Transverse colon (tissue), 4 donors: ENCODE measurements around the gene SHISA7. TPM values are rescaled to one million over a fixed set of nuclear protein-coding genes. Genes with fewer than 3 reads are reported as not detected.

ENCODE experiments used
- DNase-seq: peaks from one replicate; pipeline ENCODE4 v3.0.0-alpha.2; 2019
- H3K27ac ChIP-seq, 4 donors: fragments of 200-600 bp; sonication (generic); 2 replicates each; pipeline ENCODE4 v1.5.1; 2016 to 2018; ENCODE audit warnings: inconsistent platforms in 4 of 4
- H3K27me3 ChIP-seq: fragments of 200-600 bp; sonication (generic); 2 replicates; pipeline ENCODE4 v1.5.1; 2017; ENCODE audit warnings: inconsistent platforms
- H3K36me3 ChIP-seq, 4 donors: fragments of 200-600 bp; sonication (generic); 2 replicates each; pipeline ENCODE4 v1.5.1; 2017 to 2019; ENCODE audit warnings: inconsistent platforms in 4 of 4
- H3K4me1 ChIP-seq, 4 donors: fragments of 200-600 bp; sonication (generic); 2 replicates each; pipeline ENCODE4 v1.5.1; 2017 to 2020; ENCODE audit warnings: inconsistent platforms in 4 of 4
- H3K4me3 ChIP-seq, 4 donors: fragments of 200-600 bp; sonication (generic); 1 replicate in 1 of 4; 2 replicates in 3 of 4; pipeline versions ENCODE4 v1.5.1 to v1.6.1; 2017 to 2019; ENCODE audit warnings: inconsistent platforms in 4 of 4
- H3K9me3 ChIP-seq, 2 donors: fragments of 200-600 bp; sonication (generic); 2 replicates each; pipeline ENCODE4 v1.5.1; 2017 to 2019; ENCODE audit warnings: inconsistent platforms in 2 of 2
- CTCF ChIP-seq, 5 experiments: fragments of 200-600 bp in 3 of 5; fragments of 450-650 bp in 2 of 5; sonication (generic) in 3 of 5; IDR thresholded peaks; 1 replicate in 2 of 5; 2 replicates in 3 of 5; pipeline ENCODE4 v1.5.1; 2016 to 2017; ENCODE audit warnings: antibody characterized with exemption in 5 of 5, inconsistent platforms in 3 of 5, mild to moderate bottlenecking in 2 of 5, moderate library complexity in 1 of 5
- EP300 ChIP-seq: sonication (generic); formaldehyde crosslinking; IDR thresholded peaks from one replicate; pipeline ENCODE4 v1.6.1; 2017; ENCODE audit warnings: antibody characterized with exemption, low read depth
- POLR2A ChIP-seq: fragments of 450-650 bp; IDR thresholded peaks from one replicate; pipeline ENCODE4 v1.6.1; 2016; ENCODE audit warnings: antibody characterized with exemption, mild to moderate bottlenecking, moderate library complexity
- POLR2AphosphoS5 ChIP-seq, 3 donors: sonication (generic); formaldehyde crosslinking; IDR thresholded peaks; one replicate each; pipeline ENCODE4 v1.6.1; 2016; ENCODE audit warnings: antibody characterized with exemption in 3 of 3
- WGBS, 2 donors: methylation state at CpG; one replicate each; pipeline ENCODE4 v1.1.5; 2018; ENCODE audit warnings: low coverage in 1 of 2; 5-methylcytosine and 5-hydroxymethylcytosine counted together
- in situ Hi-C, 4 donors: fragments of 200-750 bp; cut with MboI; loops; one replicate each; pipeline versions ENCODE4 v1.15.0 to v1.15.1; 2017; ENCODE audit warnings: low sequenced_read_pairs in 3 of 4, low pct_ligation_motif_present in 1 of 4, low pct_unique_long_range_greater_than_20kb in 1 of 4
- intact Hi-C: fragments of 100-400 bp; cut with DNase I; formaldehyde crosslinking; loops from one replicate; pipeline ENCODE4 v1.15.1; 2023; ENCODE audit warnings: low total_unique reads
- total RNA-seq, 4 donors: library from RNA; depleted of rRNA; stranded (reverse); fragments of >200 nt; gene quantifications; one replicate each; pipeline ENCODE4 v1.1.0, GENCODE V29; 2016

SHISA7 gene
- total RNA-seq, 4 donors from 2014 or later, result 0.75 TPM; not detected in 3

GRCh38 chr19:55382522-55383054 lies 60.5 kb downstream of the SHISA7 start:
- intact Hi-C loops (loop anchor here (1.0 to 10.0 kb wide), 3 partner anchors 69 to 272 kb away; partner anchors contain the start of gene U2AF2), in situ Hi-C loops (loop anchor here in 1 of 4 donors (25.0 kb wide), 1 partner anchor 95 kb away; the partner anchor contains the start of genes BRSK1 and HSPBP1)
- H3K27ac ChIP-seq, result no peak overlapping the region

GRCh38 chr19:55382013-55382412 lies 61.1 kb downstream of the SHISA7 start:
- TF ChIP-seq CTCF (IDR thresholded peaks at IDR 0.05), result no peak
- TF ChIP-seq POLR2A, result no peak
- TF ChIP-seq EP300, result no peak
- TF ChIP-seq POLR2AphosphoS5 (IDR thresholded peaks at IDR 0.05), result no peak
- Histone ChIP-seq H3K4me3 (no peak overlapping the region), H3K4me1 (peaks cover 14 to 27% (median 25%) of the 10 kb centered on the region in 4 donors), H3K36me3 (no peaks in the 10 kb centered on the region), H3K9me3 (no peaks in the 10 kb centered on the region), H3K27me3 (no peaks in the 10 kb centered on the region), H3K27ac (no peak overlapping the region)
- DNase-seq, result no peak
- in situ Hi-C loops (loop anchor here in 1 of 4 donors (25.0 kb wide), 1 partner anchor 95 kb away; the partner anchor contains the start of genes BRSK1 and HSPBP1), intact Hi-C loops (loop anchor here (1.0 to 10.0 kb wide), 3 partner anchors 69 to 273 kb away; partner anchors contain the start of gene U2AF2)
- 97 to 100% methylated on average over 4 to 5 of the region's 5 CpGs for WGBS, 2 donors

More at GRCh38 chr19:55382522-55383054, 60.5 kb downstream of the SHISA7 start:
- Histone ChIP-seq H3K27me3 (no peaks in the 10 kb centered on the region), H3K4me3 (peak overlapping the region in 1 of 4 donors; percentile 74), H3K4me1 (peaks cover 19 to 33% (median 30%) of the 10 kb centered on the region in 4 donors), H3K9me3 (no peaks in the 10 kb centered on the region), H3K36me3 (no peaks in the 10 kb centered on the region)
- no peak for DNase-seq
- TF ChIP-seq EP300, result no peak
- WGBS, 2 donors, result 94 to 100% methylated on average over 3 of the region's 3 CpGs

GRCh38 chr19:55379174-55379573 lies 63.9 kb downstream of the SHISA7 start:
- WGBS, 2 donors, result 71% methylated on average over 10 of the region's 11 CpGs; no CpG with 5 or more reads in 1 of the 2 donors
- DNase-seq, result no peak
- no peak for TF ChIP-seq POLR2A
- H3K27me3 ChIP-seq, result peaks cover 25% of the 10 kb centered on the region
- in situ Hi-C loops, result loop anchor here in 1 of 4 donors (25.0 kb wide), 1 partner anchor 92 kb away; the partner anchor contains the start of genes BRSK1 and HSPBP1
- H3K4me3 ChIP-seq, result no peak overlapping the region
- H3K4me1 ChIP-seq, result peaks cover under 1 to 20% (median 12%) of the 10 kb centered on the region in 4 donors
- no peaks in the 10 kb centered on the region for H3K9me3 ChIP-seq
- intact Hi-C loops, result no loop called here
- no peaks in the 10 kb centered on the region for H3K36me3 ChIP-seq
- H3K27ac ChIP-seq, result no peak overlapping the region

Other genes with a start within 250 kb of the SHISA7 start
- 100 to 1,000 TPM in 2 of 4 donors, 10 to 100 TPM in 2; 31.2 to 176 (median 102) TPM for gene PTPRH, start 233.8 kb downstream of the SHISA7 start, total RNA-seq
- 10 to 100 TPM in 1 of 4 donors, 1 to 10 TPM in 3; 2.0 to 40.8 (median 4.4) TPM for gene TMEM86B, start 214.5 kb downstream of the SHISA7 start, total RNA-seq
- 10 to 100 TPM; 51.3 to 91.5 (median 60.7) TPM for gene PPP6R1, start 184.3 kb downstream of the SHISA7 start, total RNA-seq
- 10 to 100 TPM in 3 of 4 donors, 1 to 10 TPM in 1; 4.5 to 98.7 (median 27.0) TPM for gene HSPBP1, start 163.2 kb downstream of the SHISA7 start, total RNA-seq
- 10 to 100 TPM in 1 of 4 donors, 1 to 10 TPM in 3; 1.4 to 17.6 (median 4.7) TPM for gene BRSK1, start 159.3 kb downstream of the SHISA7 start, total RNA-seq
- 100 to 1,000 TPM in 1 of 4 donors, 10 to 100 TPM in 3; 26.5 to 135 (median 57.4) TPM for gene TMEM150B, start 118.0 kb downstream of the SHISA7 start, total RNA-seq
- gene KMT5C, start 103.4 kb downstream of the SHISA7 start, total RNA-seq, result 10 to 100 TPM; 27.8 to 80.8 (median 31.3) TPM
- 10 to 100 TPM in 3 of 4 donors, 1 to 10 TPM in 1; 4.0 to 58.7 (median 21.0) TPM for gene COX6B2, start 88.6 kb downstream of the SHISA7 start, total RNA-seq
- gene GARIN5B, start 80.0 kb downstream of the SHISA7 start, total RNA-seq, result not detected
- gene IL11, start 72.8 kb downstream of the SHISA7 start, total RNA-seq, result under 1 TPM in 1 of 4 donors, not detected in 3; 0.48 TPM
- not detected for gene TMEM190, start 66.5 kb downstream of the SHISA7 start, total RNA-seq
- 100 to 1,000 TPM in 1 of 4 donors, 10 to 100 TPM in 3; 12.0 to 199 (median 42.5) TPM for gene TMEM238, start 59.0 kb downstream of the SHISA7 start, total RNA-seq
- 100 to 1,000 TPM; 448 to 648 (median 605) TPM for gene RPL28, start 57.4 kb downstream of the SHISA7 start, total RNA-seq
- 10 to 100 TPM; 12.4 to 40.8 (median 18.1) TPM for gene UBE2S, start 35.5 kb downstream of the SHISA7 start, total RNA-seq
- gene ISOC2, start 18.3 kb upstream of the SHISA7 start, total RNA-seq, result 100 to 1,000 TPM in 2 of 4 donors, 10 to 100 TPM in 2; 71.1 to 142 (median 97.6) TPM
- gene C19orf85, start 21.5 kb upstream of the SHISA7 start, total RNA-seq, result not detected
- gene ZNF628, start 33.3 kb upstream of the SHISA7 start, total RNA-seq, result 1 to 10 TPM; 5.9 to 7.6 (median 6.4) TPM
- gene NAT14, start 41.9 kb upstream of the SHISA7 start, total RNA-seq, result 1 to 10 TPM in 2 of 4 donors, not detected in 2; 2.1 to 2.7 TPM
- gene SSC5D, start 45.1 kb upstream of the SHISA7 start, total RNA-seq, result 10 to 100 TPM in 2 of 4 donors, 1 to 10 TPM in 2; 3.4 to 41.2 (median 11.1) TPM
- gene SBK2, start 93.8 kb upstream of the SHISA7 start, total RNA-seq, result not detected
- gene SBK3, start 102.2 kb upstream of the SHISA7 start, total RNA-seq, result not detected
- gene ZNF579, start 137.5 kb upstream of the SHISA7 start, total RNA-seq, result 1 to 10 TPM; 2.0 to 5.6 (median 2.9) TPM
- gene FIZ1, start 156.2 kb upstream of the SHISA7 start, total RNA-seq, result 100 to 1,000 TPM in 1 of 4 donors, 10 to 100 TPM in 1, 1 to 10 TPM in 2; 8.5 to 137 (median 18.3) TPM
- gene ZNF524, start 157.0 kb upstream of the SHISA7 start, total RNA-seq, result 10 to 100 TPM; 17.7 to 51.1 (median 37.9) TPM
- gene ZNF865, start 162.3 kb upstream of the SHISA7 start, total RNA-seq, result 10 to 100 TPM in 2 of 4 donors, 1 to 10 TPM in 2; 8.3 to 50.1 (median 13.4) TPM
- 10 to 100 TPM; 11.1 to 27.7 (median 14.5) TPM for gene ZNF784, start 181.3 kb upstream of the SHISA7 start, total RNA-seq
- gene ZNF580, start 197.7 kb upstream of the SHISA7 start, total RNA-seq, result 100 to 1,000 TPM in 1 of 4 donors, 10 to 100 TPM in 3; 15.2 to 154 (median 25.7) TPM
- gene ZNF581, start 200.3 kb upstream of the SHISA7 start, total RNA-seq, result 10 to 100 TPM in 2 of 4 donors, 1 to 10 TPM in 2; 4.1 to 19.7 (median 10.0) TPM
- gene CCDC106, start 204.9 kb upstream of the SHISA7 start, total RNA-seq, result 10 to 100 TPM in 2 of 4 donors, 1 to 10 TPM in 2; 3.7 to 15.1 (median 8.4) TPM
- 100 to 1,000 TPM; 112 to 185 (median 130) TPM for gene U2AF2, start 211.7 kb upstream of the SHISA7 start, total RNA-seq
- 100 to 1,000 TPM; 121 to 242 (median 185) TPM for gene EPN1, start 231.9 kb upstream of the SHISA7 start, total RNA-seq